Measurements from ENCODE around the gene OR12D1.
"Not testable (repeated sequence)": the region's sequence is repeated elsewhere in the genome, so short reads cannot be mapped to it uniquely, and the experiment has no call there.

Gene OR12D1

DNA sequence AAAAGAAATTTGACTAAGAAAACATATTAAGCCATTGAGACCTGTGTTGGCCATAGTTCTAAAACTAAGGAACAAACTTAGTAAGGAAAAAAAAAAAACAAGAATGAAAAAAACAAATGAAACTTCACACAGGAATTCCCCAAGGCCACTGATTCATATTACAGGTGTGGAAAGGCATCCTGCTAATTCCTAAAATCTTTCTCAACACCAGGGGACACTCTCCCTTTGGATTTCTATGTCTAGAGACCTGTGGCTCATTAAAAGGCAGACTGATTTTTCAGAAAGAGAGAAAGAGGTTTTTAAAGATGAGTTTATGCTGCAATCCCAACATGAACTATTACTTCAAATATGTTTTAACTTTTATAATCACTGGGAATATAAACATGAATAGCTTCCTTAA, at the start of gene OR12D1:
OR12D1 (plus strand) TSS at position 341 of the 400 bp plus-strand sequence.
- DNase-seq (ENCODE audit: low read depth) = peak; percentile 25

DNA sequence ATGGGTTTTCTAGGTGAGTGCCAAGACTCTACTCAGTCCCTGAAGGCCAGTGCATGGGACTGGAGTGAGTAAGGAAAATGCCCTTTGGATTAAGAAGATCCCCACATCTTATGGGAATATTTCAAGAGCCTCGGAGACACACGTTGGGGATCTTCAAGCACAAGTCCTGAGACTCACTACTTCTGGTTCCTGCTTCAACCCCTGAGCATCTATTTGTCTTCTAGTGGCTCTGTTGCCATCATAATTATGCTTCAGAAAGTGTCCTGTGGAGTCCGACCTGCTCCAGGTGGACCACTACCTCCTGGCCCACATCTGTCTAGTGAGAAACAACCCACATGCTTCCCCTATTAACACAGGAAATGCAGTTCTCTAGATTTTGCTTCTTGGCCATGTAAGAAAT, 46.0 kb upstream of the OR12D1 start, which contains the start of gene OR5V1:
OR5V1 (minus strand) TSS at position 101 of the 400 bp plus-strand sequence. CDS start 12,670 bp downstream, outside the sequence.
- DNase-seq (ENCODE audit: low read depth) = no peak

DNA sequence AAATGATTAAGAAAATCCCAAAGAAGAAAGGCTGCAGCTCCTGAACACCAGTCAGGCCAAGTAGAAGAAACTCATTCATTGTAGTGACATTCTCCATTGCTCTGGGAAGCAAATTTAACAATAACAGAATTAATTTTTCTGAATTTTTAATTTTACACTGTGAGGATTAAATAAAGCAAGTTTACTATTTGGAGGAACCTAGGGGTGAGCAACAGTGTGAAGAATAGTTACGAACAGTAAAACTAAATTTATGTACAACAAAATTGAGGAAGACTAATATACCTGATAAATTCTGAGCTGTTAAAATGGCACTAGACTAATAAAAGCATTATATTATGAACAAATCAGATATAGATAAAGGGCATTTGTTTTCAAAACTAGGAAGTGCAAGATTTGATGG, 39.5 kb upstream of the OR12D1 start, which contains the start of gene OR12D3:
OR12D3 (minus strand) TSS at position 101 of the 400 bp plus-strand sequence; CDS start at position 97, 4 bp downstream.
- DNase-seq (ENCODE audit: low read depth) = no peak

GRCh38 chr6:29376003-29376402, 38.7 kb upstream of the OR12D1 start:
- DNase-seq (ENCODE audit: low read depth) = peak; percentile 59

- no peak for DNase-seq (ENCODE audit: low read depth)
These were observed 26.2 kb upstream of the OR12D1 start for GRCh38 chr6:29388533-29388932.

- DNase-seq (ENCODE audit: low read depth) = no peak
These were observed 19.4 kb upstream of the OR12D1 start, which contains the start of gene OR12D2 for GRCh38 chr6:29395331-29395730. Gene OR12D2, plus strand, starts transcription at chr6:29395631. Its CDS starts 1,069 bp downstream, at chr6:29396700.

GRCh38 chr6:29399525-29399924, 15.2 kb upstream of the OR12D1 start:
- no peak for DNase-seq (ENCODE audit: low read depth)

DNA sequence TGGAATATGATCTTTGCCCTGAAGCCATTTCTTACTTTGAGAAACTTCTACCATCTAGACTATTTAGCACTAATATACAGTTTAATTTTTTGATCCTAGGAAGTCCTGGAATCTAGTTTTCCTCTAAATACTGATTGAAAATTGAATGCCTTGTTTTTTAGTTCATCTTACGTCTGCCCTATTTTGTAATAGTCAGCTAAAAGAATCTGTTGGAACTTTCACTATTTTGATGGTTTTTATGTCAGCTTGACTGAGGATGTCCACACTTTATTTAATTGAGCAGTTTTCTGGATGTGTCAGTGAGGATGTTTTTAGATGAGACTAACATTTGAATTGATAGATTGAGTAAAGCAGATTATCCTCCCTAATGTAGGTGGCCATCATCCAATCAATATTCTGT, 10.9 kb upstream of the OR12D1 start:
- DNase-seq (ENCODE audit: low read depth) = no peak

GRCh38 chr6:29419516-29419915, 4.8 kb downstream of the OR12D1 start:
- DNase-seq (ENCODE audit: low read depth) = peak; percentile 47

DNA sequence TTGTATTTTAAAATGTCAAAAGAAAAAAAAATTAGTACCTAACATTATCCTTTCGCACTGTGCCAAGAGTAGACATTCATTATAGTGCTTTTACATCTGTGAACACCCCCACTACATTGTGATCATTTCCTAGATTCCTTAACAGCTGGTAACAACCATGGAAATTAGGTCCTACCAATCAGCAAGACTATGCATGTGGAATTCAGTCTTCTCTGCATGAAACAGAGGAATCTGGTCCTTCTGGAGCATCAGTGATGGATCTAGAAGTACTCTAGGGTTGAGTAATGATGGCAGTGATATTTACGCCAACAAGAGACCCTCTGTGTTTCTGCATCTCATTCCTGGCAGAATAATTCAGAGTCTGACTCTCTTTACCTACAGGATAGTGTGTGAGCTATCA, 9.4 kb downstream of the OR12D1 start:
- no peak for DNase-seq (ENCODE audit: low read depth)

GRCh38 chr6:29424575-29424974, 9.8 kb downstream of the OR12D1 start:
- DNase-seq (ENCODE audit: low read depth) = peak; percentile 9

- DNase-seq (ENCODE audit: low read depth) = no peak
These were observed 10.3 kb downstream of the OR12D1 start for GRCh38 chr6:29425075-29425474.

DNA sequence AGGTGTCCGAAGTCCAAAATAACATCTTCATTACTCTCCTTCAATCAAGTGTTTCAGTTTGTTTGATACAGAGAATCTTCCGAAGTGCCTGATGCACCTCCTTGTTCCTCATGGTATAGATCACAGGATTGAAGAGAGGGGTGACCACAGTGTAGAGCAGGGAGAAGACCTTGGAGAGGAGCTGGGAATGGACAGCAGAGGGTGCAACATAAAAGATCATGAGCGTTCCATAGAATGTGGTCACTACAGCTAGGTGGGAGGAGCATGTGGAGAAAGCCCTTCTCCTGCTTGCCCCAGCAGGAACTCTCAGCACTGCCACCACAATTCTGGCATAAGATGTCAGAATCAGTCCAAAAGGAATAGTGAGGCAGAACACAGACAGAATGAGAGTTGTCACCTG, 11.9 kb downstream of the OR12D1 start:
- DNase-seq (ENCODE audit: low read depth) = peak; percentile 50

DNA sequence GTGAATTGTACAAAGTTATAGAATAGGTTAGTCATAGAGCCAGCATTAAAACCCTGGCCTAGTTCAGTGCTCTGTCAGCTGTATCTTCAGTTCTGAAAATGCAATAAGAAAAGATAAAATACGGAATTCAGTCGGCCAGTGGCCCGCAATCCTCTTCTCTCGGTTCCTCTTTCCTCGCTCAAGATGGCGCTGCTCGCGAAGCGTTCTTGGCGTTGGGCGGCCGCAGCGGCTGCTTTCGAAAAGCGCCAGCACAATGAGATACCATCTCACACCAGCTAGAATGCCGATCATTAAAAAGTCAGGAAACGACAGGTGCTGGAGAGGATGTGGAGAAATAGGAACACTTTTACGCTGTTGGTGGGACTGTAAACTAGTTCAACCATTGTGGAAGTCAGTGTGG, 22.0 kb downstream of the OR12D1 start:
- DNase-seq (ENCODE audit: low read depth) = not testable (repeated sequence)

- no peak for DNase-seq (ENCODE audit: low read depth)
These were observed 24.3 kb downstream of the OR12D1 start, which contains the start of gene OR10C1 for GRCh38 chr6:29439006-29439405. Gene OR10C1, plus strand, starts transcription at chr6:29439306. Its CDS starts 710 bp downstream, at chr6:29440016.

- no peak for DNase-seq (ENCODE audit: low read depth)
These were observed 28.0 kb downstream of the OR12D1 start for GRCh38 chr6:29442719-29443118.

DNA sequence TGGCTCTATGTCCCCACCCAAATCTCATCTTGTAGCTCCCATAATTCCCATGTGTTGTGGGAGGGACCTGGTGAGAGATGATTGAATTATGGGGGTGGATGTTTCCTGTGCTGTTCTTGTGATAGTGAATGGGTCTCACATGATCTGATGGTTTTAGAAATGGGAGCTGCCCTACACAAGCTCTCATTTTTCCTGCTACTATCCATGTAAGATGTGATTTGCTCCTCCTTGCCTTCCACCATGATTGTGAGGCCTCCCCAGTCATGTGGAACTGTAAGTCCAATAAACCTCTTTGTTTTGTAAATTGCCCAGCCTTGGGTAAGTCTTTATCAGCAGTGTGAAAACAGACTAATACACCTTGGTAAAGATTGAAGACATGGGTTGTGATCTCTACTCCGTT, 29.3 kb downstream of the OR12D1 start:
- DNase-seq (ENCODE audit: low read depth) = not testable (repeated sequence)

DNA sequence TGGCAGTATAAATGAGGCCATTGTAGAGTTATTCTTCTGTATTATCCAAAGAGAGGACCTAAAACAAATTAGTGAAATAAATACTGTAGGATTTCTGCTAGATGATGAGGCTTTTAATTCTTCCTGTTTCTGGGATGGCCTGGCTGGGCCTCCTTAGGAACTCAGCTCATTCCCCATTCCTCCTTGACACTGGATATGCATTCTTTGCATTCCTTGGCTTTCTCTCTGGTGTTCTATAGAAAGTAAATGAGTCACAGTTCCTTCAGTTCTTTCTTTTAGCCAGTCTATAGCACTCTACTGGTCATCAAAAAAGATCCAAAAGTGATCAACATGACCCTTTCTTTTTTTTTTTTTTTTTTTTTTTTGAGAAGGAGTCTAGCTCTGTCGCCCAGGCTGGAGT, 32.9 kb downstream of the OR12D1 start:
- DNase-seq (ENCODE audit: low read depth) = peak; percentile 85

DNA sequence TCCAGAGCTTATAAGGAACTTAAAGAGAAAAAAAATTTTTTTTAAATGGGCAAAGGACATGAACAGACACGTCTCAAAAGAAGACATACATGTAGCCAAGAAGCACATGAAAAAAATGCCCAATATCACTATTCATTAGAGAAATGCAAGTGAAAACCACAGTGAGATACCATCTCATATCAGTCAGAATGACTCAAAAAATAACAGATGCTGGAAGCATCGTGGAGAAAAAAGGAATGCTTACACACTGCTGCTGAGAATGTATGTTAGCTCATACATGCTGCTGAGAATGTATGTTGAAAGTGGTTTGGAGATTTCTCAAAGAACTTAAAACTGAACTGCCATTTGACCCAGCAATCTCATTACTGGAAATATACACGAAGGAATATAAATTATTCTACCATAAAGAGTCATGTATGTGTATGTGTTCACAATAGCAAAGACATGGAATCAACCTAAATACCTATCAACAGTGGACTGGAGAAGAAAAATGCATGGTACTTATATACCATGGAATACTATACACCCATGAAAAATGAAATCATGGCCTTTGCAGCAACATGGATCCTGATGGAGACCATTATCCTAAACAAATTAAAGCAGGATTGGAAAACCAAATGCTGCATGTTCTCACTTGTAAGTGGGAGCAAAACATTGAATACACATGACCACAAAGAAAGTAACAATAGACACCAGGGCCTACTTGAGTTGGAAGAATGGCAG, 36.9 kb downstream of the OR12D1 start:
- DNase-seq (ENCODE audit: low read depth) = peak; percentile 87

DNA sequence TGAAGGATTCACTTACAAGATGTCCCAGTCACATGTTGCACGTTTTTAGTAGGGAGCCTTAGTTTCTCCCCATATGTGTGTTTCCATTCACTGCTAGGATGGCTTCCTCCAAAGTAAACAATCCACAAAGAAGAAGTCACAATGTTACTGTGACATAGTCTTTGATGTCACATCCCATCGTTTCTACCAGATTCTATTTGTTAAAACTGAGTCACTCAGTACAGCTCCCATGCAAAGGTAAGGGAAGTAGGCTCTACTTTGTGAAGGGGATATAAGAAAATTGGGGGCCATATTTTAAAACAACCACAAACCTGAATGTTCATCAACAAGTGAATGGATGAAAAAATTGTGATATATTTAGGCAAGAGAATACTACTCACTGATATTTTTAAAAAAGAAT, 42.2 kb downstream of the OR12D1 start, which contains the start of the genes OR11A1 and OR2H1:
OR11A1 (minus strand) TSS at position 101 of the 400 bp plus-strand sequence. CDS start 29,430 bp downstream, outside the sequence.
OR2H1 (plus strand) TSS at position 185 of the 400 bp plus-strand sequence. CDS start 4,615 bp downstream, outside the sequence.
- no peak for DNase-seq (ENCODE audit: low read depth)

DNA sequence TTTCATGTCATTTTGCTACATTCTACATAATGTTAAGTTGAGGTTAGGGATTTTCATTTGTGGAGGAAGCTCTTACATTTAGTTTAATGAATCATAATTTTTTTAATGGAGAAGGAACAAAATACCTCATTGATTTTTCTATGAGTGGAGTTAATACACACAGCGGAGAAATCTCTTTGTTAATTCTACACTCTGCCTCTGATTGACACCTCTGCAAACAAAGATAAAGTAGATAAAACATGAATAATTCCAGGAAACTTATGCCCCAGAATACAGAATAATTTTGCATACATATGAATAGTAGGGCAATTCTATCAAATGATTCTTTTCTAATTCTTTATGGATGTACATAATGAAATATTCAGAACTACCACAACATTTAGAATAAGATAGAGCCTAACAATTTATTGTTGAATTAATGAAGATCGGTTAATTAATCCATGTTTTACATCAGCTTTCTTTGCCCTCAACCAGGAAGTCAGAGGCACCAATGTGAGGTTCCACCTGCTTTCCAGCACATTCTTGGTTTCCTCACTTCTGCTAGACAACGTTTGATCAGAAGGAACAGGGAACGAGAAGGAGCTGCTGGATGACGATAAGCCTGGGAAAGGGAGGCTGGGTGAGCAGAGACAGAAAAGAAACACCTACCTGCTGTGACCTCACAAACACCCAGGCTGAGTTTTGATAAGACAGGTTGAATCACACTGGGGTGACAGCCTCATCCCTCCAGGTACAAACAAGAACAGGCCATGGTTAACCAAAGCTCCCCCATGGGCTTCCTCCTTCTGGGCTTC, 46.5 kb downstream of the OR12D1 start:
- DNase-seq (ENCODE audit: low read depth) = no peak

DNA sequence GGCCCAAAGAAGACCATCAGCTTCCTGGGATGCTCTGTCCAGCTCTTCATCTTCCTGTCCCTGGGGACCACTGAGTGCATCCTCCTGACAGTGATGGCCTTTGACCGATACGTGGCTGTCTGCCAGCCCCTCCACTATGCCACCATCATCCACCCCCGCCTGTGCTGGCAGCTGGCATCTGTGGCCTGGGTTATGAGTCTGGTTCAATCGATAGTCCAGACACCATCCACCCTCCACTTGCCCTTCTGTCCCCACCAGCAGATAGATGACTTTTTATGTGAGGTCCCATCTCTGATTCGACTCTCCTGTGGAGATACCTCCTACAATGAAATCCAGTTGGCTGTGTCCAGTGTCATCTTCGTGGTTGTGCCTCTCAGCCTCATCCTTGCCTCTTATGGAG, 47.3 kb downstream of the OR12D1 start:
- no peak for DNase-seq (ENCODE audit: low read depth)

DNA sequence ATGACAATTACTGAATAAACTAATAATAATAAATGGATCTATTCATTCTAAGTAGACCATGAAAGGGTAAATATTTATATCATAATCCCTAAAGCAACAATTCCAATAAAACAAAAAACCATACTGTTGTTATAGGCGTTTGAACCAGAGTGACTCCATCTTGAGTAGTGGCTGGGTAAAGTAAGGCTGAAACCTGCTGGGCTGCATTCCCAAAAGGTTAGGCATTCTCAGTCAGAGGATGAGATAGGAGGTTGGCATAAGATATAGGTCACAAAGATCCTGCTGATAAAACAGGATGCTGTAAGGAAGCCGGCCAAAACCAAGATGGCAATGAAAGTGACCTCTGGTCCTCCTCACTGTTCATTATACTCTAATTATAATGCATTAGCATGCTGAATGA, 50.6 kb downstream of the OR12D1 start:
- DNase-seq (ENCODE audit: low read depth) = no peak
